T-helper 2 cell treated with Interferon-gamma antibody and Interleukin-4, amounts not matched to agents 100 ng/mL and 5 ng/mL, for 36 hours (primary cell): ENCODE data around the gene FXYD6. TPM values are rescaled to one million over a fixed set of nuclear protein-coding genes. Genes with fewer than 3 reads are reported as not detected.

Experiments used
- intact Hi-C: fragments of 100-400 bp; cut with micrococcal nuclease; formaldehyde crosslinking; loops from one replicate; pipeline ENCODE4 v1.15.1; 2023
- total RNA-seq: library from RNA; stranded (reverse); gene quantifications from 2 replicates; pipeline ENCODE4 v1.2.3, GENCODE V29; 2022

Gene FXYD6
- total RNA-seq, 1 donor from 2014 or later, result not detected

DNA sequence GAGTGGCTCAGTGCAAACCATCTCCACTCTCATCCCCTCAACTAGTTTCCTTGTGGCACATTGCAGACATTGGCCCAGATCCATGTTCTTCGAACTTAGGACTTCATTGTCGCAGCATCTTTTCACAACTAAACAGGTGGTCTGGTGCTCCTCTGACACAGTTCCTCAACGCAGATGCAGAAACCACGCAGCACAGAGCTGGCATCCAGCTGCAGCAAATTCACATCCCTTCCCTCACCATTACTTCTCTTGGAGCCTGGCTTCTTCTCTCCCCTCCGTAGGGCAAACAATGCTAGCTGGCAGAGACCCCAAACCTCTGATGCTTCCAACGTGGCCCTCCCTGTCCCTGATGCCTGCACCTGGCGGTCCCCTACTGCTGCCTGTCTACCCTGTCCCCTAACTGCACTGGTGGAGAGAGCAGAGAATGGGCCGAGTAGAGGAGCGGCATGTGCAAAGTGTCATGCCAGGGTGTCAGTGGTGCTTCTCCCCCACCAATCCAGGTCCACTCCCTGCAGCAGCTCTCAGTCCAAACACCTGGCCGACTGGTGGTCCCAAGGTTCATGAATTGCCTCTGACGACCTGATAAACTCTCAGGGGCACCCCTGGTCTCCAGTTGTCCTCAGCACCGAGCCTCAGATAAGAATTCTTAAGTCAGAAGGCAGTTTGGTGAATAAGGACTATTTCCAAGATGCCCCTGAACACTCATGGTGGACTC is 34.6 kb upstream of the FXYD6 start:
- intact Hi-C loops, result no loop called here

DNA sequence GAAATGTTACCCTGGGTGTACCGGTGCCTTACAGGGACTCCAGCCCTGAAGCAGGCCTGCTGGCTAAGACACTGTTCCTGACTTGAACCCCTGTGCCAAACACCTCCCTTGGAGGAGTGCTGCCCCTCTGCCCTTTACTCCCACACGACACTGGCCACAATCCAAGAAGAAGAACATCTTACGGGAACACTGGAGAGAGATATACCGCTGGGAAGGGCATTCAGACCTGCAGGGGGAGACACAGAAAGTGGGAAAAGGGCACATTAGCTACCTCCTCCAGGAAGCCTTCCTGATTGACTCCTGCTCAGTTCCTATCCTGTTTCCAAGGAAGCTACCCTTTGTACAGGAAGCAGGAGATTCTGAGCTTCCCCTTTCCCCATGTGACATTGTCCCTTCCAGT is 34.1 kb upstream of the FXYD6 start:
- intact Hi-C loops, result no loop called here

DNA sequence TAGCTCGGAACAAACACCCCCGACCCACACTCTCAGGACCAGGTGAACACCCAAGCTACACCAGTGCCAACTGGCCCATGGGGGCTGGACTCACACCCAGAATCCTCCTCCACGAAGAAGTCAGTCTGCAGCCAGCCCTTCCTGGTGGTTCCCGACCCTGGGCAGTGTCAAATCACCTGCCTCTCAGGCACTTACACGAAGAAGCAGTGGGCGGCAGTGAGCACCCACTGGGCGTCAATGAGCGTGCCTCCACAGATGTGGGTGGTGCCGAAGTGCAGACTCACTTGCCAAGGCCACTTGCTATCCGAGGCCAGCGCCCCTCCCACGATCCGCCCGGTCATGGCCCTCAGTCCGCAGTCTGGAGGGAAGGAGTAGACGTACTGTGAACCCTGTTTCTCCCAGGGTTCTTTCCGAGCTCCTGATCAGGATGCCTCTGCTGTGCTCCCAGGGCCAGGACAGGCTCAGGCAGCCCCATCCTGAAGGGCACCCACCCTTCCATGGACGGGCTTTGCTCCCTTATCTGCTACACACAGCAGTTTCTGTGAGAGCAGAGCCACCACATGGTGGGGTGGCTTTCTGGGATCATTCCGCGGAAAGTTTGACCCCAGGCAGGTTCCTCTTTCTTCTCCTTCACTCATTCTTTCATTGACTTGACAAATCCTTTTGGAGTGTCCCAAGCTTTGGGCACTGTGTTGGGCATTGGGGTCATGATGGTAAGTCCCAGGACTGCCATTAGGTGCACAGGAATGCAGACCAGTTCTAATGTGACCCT is 33.3 kb upstream of the FXYD6 start:
- intact Hi-C loops, result no loop called here

DNA sequence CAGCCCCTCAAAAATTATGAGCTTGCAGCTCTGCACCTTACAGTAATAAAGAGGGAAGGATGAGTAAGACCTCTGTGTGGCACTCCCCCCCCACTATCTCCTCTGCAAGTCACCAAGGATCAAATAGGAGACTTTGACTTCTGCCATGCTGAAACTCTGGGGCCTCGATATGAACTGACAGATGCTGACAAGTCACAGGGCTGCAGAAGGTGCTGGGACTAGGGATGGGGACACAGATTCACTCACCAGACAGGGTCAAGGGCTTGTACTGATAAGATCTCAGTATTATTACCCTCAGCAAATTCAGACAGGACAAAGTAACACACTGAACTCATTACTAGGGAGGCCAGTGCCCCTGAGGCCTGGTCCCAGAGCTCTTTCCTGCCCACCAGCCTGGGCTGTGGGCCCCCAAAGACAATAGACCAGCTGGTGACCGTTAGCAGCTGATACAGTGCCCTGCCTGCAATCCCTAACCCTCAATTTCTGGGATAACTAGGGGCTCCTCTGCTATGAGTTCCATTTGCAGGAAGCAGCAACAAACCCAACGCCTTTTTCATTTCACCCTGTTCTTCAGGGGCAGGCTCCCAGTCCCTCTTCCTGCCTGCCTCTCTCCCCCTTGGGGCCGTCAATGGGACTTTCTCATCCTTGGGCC is 32.6 kb upstream of the FXYD6 start:
- intact Hi-C loops, result no loop called here

DNA sequence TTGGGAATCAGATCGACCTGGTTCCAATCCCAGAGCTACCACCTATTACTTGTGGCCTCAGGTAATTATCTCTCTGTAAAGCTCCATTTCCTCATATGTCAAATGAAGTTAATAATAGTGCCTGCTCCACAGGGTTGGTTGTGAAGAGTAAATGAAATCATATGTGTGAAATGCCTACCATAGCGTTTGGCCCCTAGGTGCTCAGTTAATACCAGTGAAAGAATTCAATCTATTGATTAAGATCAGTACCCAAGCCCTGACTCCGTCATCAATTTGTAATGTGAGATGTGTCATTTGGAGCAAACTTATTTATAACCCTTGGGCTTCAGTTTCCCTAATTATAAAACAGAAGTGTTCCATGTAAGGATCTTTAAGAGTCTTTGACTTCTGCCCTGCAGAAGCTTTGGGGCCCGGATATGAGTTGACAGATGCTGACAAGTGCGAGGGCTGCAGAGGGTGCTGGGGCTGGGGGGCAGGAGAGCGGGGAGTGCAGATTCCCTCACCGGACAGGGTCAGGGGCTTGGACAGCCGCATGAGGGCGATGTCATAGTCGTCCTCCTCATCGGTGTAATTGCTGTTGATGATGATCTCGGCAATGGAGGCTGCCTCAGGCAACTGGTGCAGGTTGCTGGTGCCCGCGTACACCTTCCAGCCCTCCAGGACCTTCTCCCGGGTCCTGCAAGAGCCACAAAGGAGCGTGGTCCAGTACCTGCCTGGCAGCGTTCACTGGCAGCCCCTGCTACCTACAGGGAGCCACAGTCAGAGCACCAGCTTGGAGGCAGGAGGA is 31.8 kb upstream of the FXYD6 start:
- intact Hi-C loops, result no loop called here

DNA sequence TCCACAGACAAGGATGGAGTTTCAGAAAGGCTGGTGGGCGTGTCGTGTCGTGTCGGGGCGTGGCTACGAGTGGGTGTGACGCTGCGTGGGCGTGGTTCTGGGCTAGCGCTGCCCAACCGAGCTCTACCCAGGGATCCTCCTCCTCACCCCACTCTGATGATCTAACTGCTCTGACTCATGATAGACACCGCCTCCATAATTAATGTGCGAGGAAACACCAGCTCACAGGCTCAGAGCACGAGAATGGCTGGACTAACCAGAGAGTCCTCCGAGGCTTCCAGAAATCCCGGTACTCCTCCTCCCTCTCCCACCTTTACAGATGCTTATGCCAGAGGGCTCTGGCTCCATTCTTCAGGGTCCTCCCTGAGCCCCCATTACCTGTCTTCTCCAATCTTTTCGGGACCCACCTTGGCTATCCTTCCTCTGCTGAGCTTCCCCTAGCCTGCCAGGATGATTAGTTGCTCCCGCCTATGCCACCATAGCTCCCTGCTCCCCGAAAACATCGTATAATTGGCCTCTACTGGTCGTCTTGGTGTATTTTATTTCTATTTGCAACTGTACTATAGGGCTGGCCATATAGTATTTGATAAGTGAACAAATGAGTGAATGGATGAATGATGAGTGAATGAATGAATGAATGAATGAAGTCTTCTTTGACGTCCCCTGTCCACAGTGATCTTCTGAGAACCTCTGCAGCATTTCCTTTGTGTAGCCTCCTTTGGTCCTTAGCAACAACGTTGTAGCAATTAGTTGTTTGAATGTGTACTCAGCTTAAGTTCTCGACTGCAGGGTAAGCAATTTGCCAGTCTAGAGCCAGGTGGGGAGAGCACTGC is 31.0 kb upstream of the FXYD6 start:
- intact Hi-C loops, result loop anchor here (1.0 kb wide), 1 partner anchor 40 kb away; no protein-coding TSS in a partner anchor

DNA sequence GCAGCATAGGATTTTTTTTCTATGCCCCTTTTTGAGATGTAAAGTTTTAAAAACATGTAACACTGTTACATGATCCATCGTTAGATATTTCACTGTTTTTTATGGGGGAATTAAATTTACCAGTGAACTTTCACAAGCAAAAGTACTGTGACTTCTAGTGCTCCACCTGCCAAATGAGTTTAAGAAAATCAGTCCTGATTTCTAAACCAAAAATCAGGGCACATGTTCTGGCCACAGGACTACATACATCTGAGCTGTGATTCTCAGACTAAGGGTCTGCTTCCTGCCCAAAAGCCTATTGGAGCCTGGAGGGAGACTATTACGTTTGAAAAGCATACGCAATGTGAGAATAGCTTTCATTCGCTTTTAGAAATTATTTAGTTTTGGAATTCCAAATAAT is 30.3 kb upstream of the FXYD6 start:
- intact Hi-C loops, result loop anchor here (1.0 kb wide), 1 partner anchor 41 kb away; no protein-coding TSS in a partner anchor

DNA sequence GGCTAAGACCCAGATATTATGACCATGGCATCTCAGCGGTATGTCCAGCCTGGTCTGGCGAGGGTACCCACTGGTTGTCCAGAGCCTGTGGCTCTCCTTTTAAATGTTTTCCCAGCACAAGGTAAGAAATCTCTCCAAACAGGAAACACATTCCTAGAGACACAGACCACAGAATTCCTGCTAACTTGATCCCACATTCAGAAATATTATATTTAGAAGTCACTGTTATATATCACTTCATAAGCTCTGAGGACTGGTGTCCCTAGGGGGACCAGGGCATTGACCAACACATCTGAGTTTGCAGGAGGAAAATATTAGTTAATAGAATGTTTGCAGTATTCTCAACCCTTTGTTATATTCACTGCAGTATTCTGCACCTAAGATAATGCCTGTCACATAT is 29.7 kb upstream of the FXYD6 start:
- intact Hi-C loops, result no loop called here

DNA sequence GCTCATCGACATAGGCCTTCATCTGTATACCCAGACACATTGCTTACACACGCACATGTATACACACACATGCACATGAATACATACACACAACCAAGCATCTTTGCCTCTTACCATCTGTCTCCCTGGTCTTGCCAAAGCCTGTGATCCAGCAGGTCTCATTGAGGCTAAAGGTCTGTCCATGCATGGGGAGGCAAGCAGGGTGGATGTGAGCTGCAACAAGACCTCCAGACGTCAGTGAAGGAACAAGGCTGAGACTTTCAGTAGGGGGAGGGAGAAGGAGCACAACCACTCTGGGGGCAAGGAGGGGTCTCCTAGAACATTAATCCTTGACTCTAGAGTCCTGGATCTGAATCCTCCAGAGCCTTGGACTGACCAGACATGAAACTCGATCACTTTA is 29.1 kb upstream of the FXYD6 start:
- intact Hi-C loops, result no loop called here

DNA sequence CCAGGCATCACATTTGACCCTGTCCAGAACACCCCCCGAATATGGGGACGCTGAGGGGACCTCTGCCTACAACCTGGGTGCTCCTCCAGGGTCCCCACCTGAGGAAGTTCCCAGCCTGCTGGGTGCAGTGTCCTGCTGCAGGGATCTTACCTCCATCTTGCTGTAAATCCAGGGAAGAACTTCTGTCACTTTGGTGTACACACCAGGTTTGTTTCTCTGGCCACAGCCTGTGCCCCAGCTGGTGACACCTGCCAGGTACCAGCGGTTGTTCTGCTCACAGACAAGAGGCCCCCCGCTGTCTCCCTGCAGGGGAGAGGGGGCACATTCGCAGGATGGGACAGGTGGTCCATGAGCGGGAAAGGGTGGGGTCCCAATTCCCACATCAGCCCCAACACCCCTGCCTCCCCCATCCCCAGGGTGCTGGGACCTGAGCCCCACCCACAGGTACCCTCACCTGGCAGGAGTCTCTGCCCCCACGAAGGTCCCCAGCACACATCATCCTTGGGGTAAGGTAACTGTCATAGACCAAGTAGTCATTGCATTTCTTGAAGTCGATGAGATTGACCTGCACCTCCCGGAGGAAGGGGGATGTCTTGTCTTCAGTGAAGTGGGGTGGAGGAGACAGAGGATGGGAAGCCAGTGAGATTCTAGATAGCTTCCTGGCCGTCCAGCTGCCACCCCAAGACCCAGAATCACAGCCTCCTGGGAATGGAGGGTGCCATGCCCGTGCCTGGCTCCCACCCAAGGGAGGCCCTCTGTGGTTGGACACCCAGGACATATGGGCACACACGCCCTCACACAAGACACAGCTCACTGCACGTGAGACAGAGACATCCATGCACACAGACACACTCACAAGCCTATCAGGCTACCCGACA is 27.3 kb upstream of the FXYD6 start:
- intact Hi-C loops, result no loop called here

DNA sequence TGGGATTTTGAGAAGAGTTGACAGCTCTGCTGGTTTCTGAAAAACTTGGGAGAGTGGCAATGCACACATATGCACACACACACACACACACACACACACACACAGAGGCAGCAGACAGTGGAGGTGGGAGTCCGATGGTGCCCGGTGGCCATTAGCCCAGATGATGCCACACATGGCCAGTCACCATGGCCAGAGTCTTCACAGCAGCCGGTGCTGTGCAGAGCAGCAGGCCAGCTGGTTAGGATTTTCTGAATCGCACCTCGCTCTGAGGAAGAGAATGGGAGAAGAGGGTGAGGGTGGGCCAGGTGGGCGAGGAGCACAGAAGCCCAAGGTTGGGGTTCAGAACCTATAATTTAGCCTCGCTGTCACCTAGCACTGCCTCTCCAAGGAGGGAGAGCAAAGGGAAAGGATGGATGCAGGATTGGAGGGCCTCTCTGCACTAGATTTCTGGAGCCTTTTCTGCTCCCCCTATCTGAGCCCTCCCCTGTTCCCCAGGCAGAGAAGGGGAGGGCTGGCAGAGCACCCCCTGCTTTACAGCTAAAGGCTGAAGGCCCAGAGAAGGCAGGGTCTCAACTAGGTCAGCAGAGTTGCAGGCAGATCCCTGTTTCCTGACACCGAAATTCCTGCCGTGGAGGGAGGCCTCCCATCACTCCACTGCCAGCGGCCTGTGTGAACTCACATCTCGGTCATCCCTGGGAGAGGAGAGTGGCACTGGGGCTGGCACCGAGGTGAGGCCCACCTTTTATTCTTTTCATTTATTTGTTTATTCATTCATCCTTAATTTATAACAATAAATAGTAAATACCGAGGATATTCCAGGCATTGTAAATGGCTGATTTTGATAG is 25.8 kb upstream of the FXYD6 start:
- intact Hi-C loops, result no loop called here

DNA sequence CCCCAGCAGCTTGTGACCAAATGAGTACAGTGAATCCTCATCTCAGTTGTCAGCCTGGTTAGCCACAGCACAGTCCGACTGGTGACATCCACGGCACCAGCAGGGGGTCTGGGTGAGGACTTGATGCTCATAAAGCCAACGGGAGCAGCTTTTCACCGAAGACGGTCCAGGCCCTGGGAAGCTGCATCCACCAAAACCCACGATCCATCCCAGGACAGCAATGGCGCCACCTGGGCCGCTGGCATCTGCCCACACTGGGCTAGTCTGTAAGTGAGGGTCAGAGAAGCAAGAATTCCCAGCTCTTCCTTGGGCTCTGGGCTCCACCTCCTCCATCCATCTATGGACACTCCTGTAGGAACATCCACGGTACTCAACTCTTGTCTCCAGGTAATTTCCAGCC is 25.1 kb upstream of the FXYD6 start:
- intact Hi-C loops, result no loop called here

DNA sequence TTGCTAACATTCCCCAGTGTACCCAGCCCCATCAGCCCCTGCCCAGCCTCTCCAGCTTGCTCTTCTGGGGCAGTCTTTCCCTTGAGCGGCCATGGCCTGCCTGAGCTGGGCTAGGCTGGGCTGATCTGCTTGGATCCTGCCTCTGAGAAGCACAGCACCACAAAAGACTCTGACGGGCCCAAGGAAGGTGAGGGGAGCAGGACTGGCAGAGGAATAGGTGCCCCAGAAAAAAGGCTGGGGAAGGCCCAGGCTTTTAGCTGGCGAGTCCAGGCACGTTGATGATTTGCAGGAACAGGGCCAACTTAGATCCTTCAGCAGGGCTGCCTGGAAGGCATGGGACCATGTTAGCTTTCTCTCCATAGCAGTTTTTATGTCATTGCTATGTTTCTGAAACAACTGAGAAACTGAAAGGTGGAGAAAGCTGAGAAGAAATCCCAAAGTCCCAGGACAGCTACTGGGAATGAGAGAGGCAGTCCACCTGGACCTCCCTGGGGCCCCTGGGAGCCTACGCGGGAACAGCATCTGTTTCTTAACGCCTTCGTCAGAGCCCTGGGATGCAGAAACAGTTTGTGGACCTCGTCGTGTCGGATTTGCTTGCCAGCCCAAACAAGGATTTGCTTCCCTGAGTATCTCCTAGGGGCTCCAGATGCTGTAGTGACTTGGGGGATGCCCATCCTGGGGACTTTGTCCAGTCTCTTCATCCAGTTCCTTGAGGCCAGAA is 24.4 kb upstream of the FXYD6 start:
- intact Hi-C loops, result no loop called here

DNA sequence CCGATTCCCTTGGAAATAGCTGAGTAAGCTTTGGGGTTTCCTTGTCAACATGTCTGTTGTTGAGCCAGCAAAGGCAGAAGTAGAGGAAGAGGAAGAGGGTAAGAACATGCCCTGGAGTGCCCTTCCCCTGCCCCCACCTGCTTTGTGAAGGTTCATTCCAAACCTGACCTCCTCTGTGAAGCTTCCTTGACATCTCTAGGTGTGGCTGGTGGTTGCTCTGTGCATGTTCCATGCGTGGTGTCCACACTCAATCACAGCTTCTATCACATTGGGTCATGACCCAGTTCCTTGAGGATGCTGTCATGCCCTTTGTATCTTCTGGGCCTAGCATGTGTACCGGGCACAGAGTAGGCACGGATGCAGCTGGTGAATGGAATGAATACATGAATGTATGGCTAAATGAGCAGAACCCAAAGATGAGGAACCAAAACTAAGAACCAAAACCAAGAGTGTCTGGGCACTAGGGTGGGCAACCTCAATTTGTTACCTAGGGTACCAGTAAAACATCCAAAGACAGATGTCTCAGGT is 23.7 kb upstream of the FXYD6 start:
- intact Hi-C loops, result no loop called here

DNA sequence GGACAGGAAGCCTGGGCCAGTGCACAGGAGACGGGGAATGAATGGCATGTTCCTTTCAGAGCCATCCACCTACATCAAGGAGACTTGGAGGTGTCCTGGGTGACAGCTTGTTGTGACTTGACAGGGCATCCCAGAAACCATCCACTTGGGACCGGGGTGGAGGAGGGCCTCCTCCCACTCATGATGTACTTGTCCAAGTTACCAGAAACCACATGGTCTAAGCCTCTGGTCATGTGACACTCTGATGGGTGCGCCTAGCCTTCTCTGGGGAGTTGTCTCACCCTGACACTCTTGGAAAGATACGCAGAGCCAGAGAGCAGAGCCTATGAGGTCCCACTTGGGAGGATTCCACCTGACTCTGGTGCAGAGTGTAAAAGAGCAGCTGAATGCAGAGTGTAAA is 21.6 kb upstream of the FXYD6 start:
- intact Hi-C loops, result no loop called here

DNA sequence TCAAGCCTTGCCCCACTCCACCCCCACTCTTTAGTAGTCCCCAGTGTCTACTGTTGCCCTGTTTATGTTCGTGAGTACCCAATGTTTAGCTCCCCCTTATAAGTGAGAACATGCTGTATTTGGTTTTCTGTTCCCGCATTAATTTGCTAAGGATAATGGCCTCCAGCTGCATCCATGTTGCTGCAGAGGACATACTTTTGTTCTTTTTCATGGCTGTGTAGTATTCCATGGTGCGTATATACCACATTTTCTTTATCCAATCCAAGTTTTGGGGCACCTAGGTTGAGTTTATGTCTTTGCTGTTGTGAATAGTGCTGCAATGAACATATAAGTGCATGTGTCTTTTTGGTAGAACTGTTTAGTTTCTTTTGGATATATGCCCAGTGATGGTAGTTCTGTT is 16.2 kb upstream of the FXYD6 start:
- intact Hi-C loops, result no loop called here

DNA sequence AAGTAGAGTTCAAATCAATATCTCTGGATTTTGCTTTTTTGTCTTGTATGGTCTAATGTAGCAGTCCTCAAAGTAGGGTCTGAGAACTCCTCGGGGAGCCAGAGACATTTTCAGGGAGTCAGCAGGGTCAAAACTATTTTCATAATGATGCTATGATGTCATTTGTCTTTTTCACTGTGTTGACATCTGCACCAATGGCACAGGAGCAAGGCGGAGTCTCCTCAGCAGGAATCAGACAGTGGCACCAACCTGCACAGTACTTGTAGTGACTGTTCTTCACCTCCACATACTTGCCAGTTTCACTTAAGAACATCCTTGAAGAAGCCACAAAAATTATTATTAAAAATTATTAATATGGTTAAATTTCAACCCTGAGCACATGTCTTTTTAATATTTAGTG is 14.9 kb upstream of the FXYD6 start:
- intact Hi-C loops, result no loop called here

DNA sequence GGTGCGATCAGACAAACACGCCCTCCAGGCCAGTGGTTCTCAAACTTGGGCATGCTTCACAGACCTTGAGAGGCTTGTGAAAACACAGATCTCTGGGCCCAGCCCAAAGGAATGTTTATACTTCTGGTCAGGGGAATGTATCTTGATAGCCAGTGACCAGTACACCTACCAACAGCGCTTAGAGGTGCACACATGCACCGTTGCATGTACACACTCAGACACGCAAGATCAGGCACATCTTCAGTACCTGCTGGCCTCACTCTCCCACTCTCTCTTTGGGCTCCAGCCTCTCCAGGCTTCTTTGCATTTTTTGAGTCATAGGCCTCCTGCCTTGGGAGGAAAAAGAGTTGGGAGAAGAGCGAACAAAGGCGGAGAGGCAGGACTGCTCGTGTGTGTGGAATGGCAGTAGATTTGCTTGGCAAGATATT is 11.7 kb upstream of the FXYD6 start:
- intact Hi-C loops, result no loop called here
